GM12872 (cell line): Measurements from ENCODE around the gene PPHLN1.

Experiments
- CTCF ChIP-seq: IDR thresholded peaks from 3 replicates; pipeline ENCODE4 v1.5.1; 2011; ENCODE audit warnings: low read depth, mild to moderate bottlenecking, low read length, moderate library complexity; ENCODE audit not compliant: insufficient read depth

The PPHLN1 gene

GRCh38 chr12:42284157-42284556 is 41.8 kb upstream of the PPHLN1 start:
- TF ChIP-seq CTCF = no peak

GRCh38 chr12:42284876-42285275 is 41.1 kb upstream of the PPHLN1 start:
- TF ChIP-seq CTCF = no peak

- TF ChIP-seq CTCF = no peak
Observed at GRCh38 chr12:42285431-42285830, 40.5 kb upstream of the PPHLN1 start.

- no peak for TF ChIP-seq CTCF
Observed at GRCh38 chr12:42286741-42287140, 39.2 kb upstream of the PPHLN1 start.

- no peak for TF ChIP-seq CTCF
Observed at GRCh38 chr12:42288544-42288943, 37.4 kb upstream of the PPHLN1 start.

GRCh38 chr12:42291680-42292079 is 34.3 kb upstream of the PPHLN1 start:
- TF ChIP-seq CTCF = no peak

GRCh38 chr12:42296503-42297109 is 29.4 kb upstream of the PPHLN1 start:
- peak; percentile 72 for TF ChIP-seq CTCF
